ENCODE data around the gene GUCY2D.

DNA sequence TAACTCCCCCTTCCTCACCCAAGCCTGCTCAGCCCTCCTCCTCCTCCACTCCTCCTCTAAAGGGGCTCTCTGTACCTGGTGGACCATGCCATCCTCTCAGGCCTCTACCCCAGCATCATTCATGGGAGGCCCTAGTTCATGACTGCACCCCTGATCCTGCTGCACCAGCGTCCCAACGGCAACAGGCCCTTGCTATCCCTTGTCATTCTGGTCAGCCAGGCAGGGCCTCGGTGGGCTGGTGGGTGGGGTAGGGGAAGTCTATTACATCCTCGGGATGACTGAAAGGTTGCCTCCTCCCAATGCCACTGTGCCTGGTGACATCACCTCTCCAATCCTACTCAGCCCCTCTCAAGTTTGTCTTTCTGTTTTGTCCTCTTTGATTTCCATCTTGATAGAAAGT is 65.4 kb downstream of the GUCY2D start:
- TF ChIP-seq HDGF (IDR thresholded peaks at IDR 0.05; ENCODE audit: borderline replicate concordance) = no peak
- TF ChIP-seq FOXA1 (IDR thresholded peaks at IDR 0.05) = no peak
